Effector memory CD4-positive, alpha-beta T cell (primary cell): ENCODE data around the gene FOXN1.
"Not testable (repeated sequence)": the region's sequence is repeated elsewhere in the genome, so short reads cannot be mapped to it uniquely, and the experiment has no call there.

Source experiments
- DNase-seq, 3 donors: peaks; one replicate each; pipeline ENCODE4 v3.0.0-alpha.2; 2020
- H3K27ac ChIP-seq: 2 replicates; pipeline ENCODE4 v1.7.0; 2013; ENCODE audit warnings: mild to moderate bottlenecking, low read length, moderate library complexity; ENCODE audit not compliant: insufficient read depth, poor library complexity, severe bottlenecking
- H3K27me3 ChIP-seq: replicated peaks from 2 replicates; pipeline ENCODE4 v1.7.0; 2013; ENCODE audit warnings: mild to moderate bottlenecking, low read length; ENCODE audit not compliant: insufficient read depth, control insufficient read depth, poor library complexity, severe bottlenecking
- H3K36me3 ChIP-seq: 2 replicates; pipeline ENCODE4 v1.7.0; 2013; ENCODE audit warnings: mild to moderate bottlenecking, low read length, moderate library complexity; ENCODE audit not compliant: control insufficient read depth, insufficient read depth
- H3K4me1 ChIP-seq: 2 replicates; pipeline ENCODE4 v1.7.0; 2013; ENCODE audit warnings: low read length, mild to moderate bottlenecking; ENCODE audit not compliant: control insufficient read depth, insufficient read depth, poor library complexity, severe bottlenecking
- H3K4me3 ChIP-seq: 2 replicates; pipeline ENCODE4 v1.7.0; 2013; ENCODE audit warnings: low read length, low read depth, mild to moderate bottlenecking; ENCODE audit not compliant: insufficient read depth, poor library complexity, severe bottlenecking
- H3K9me3 ChIP-seq: 2 replicates; pipeline ENCODE4 v1.7.0; 2013; ENCODE audit warnings: mild to moderate bottlenecking, low read length, moderate library complexity; ENCODE audit not compliant: control insufficient read depth

The FOXN1 gene

GRCh38 chr17:28513476-28513875 lies 7.3 kb downstream of the FOXN1 start:
- Histone ChIP-seq H3K27ac (no peak overlapping the region), H3K4me1 (no peaks in the 10 kb centered on the region), H3K27me3 (no peaks in the 10 kb centered on the region), H3K4me3 (no peak overlapping the region), H3K9me3 (no peaks in the 10 kb centered on the region), H3K36me3 (no peaks in the 10 kb centered on the region)
- DNase-seq: no peak

- no peaks in the 10 kb centered on the region for H3K36me3 ChIP-seq
Measured at GRCh38 chr17:28514561-28515002, 8.4 kb downstream of the FOXN1 start.

GRCh38 chr17:28515518-28515917 lies 9.4 kb downstream of the FOXN1 start:
- Histone ChIP-seq H3K27ac (no peak overlapping the region), H3K9me3 (no peaks in the 10 kb centered on the region), H3K4me3 (no peak overlapping the region), H3K27me3 (no peaks in the 10 kb centered on the region), H3K36me3 (no peaks in the 10 kb centered on the region), H3K4me1 (no peaks in the 10 kb centered on the region)
- no peak for DNase-seq

More at GRCh38 chr17:28514561-28515002, 8.4 kb downstream of the FOXN1 start:
- H3K27me3 ChIP-seq: no peaks in the 10 kb centered on the region
- no peak for DNase-seq
- H3K4me1 ChIP-seq: no peaks in the 10 kb centered on the region
- no peak overlapping the region for H3K4me3 ChIP-seq
- no peak overlapping the region for H3K27ac ChIP-seq
- no peaks in the 10 kb centered on the region for H3K9me3 ChIP-seq

GRCh38 chr17:28518132-28518531 lies 12.0 kb downstream of the FOXN1 start:
- Histone ChIP-seq H3K27ac (no peak overlapping the region), H3K4me3 (no peak overlapping the region), H3K9me3 (no peaks in the 10 kb centered on the region), H3K4me1 (no peaks in the 10 kb centered on the region), H3K27me3 (no peaks in the 10 kb centered on the region), H3K36me3 (no peaks in the 10 kb centered on the region)
- DNase-seq: no peak

GRCh38 chr17:28518578-28518977 lies 12.4 kb downstream of the FOXN1 start:
- no peak overlapping the region for H3K4me3 ChIP-seq

GRCh38 chr17:28519236-28519635 lies 13.1 kb downstream of the FOXN1 start:
- no peak for DNase-seq
- H3K4me1 ChIP-seq: no peaks in the 10 kb centered on the region
- no peaks in the 10 kb centered on the region for H3K9me3 ChIP-seq
- no peaks in the 10 kb centered on the region for H3K36me3 ChIP-seq
- no peaks in the 10 kb centered on the region for H3K27me3 ChIP-seq
- H3K27ac ChIP-seq: no peak overlapping the region
- H3K4me3 ChIP-seq: no peak overlapping the region

More at GRCh38 chr17:28518578-28518977, 12.4 kb downstream of the FOXN1 start:
- no peak for DNase-seq
- no peaks in the 10 kb centered on the region for H3K36me3 ChIP-seq
- no peaks in the 10 kb centered on the region for H3K9me3 ChIP-seq
- H3K4me1 ChIP-seq: no peaks in the 10 kb centered on the region
- no peaks in the 10 kb centered on the region for H3K27me3 ChIP-seq
- no peak overlapping the region for H3K27ac ChIP-seq

- Histone ChIP-seq H3K36me3 (no peaks in the 10 kb centered on the region), H3K4me1 (no peaks in the 10 kb centered on the region), H3K4me3 (no peak overlapping the region), H3K27ac (no peak overlapping the region), H3K9me3 (no peaks in the 10 kb centered on the region), H3K27me3 (no peaks in the 10 kb centered on the region)
- DNase-seq: no peak
Measured at GRCh38 chr17:28520687-28521086, 14.5 kb downstream of the FOXN1 start.

GRCh38 chr17:28521311-28522085 lies 15.3 kb downstream of the FOXN1 start:
- no peaks in the 10 kb centered on the region for H3K9me3 ChIP-seq
- H3K4me3 ChIP-seq: no peak overlapping the region
- no peaks in the 10 kb centered on the region for H3K27me3 ChIP-seq
- no peak overlapping the region for H3K27ac ChIP-seq
- no peak for DNase-seq
- H3K36me3 ChIP-seq: no peaks in the 10 kb centered on the region
- no peaks in the 10 kb centered on the region for H3K4me1 ChIP-seq

- not testable (repeated sequence) for H3K36me3 ChIP-seq, DNase-seq, H3K4me1 ChIP-seq, H3K27ac ChIP-seq, H3K9me3 ChIP-seq, H3K27me3 ChIP-seq, H3K4me3 ChIP-seq
Measured at GRCh38 chr17:28522281-28522680, 16.1 kb downstream of the FOXN1 start.

- H3K27ac ChIP-seq: no peak overlapping the region
- H3K9me3 ChIP-seq: no peaks in the 10 kb centered on the region
- no peaks in the 10 kb centered on the region for H3K27me3 ChIP-seq
- DNase-seq: no peak
- H3K4me3 ChIP-seq: no peak overlapping the region
- H3K36me3 ChIP-seq: no peaks in the 10 kb centered on the region
- no peaks in the 10 kb centered on the region for H3K4me1 ChIP-seq
Measured at GRCh38 chr17:28523186-28523585, 17.0 kb downstream of the FOXN1 start.
